Astrocyte of the spinal cord (primary cell): Measurements from ENCODE around the gene PODXL2.

ENCODE experiments used
- DNase-seq: peaks from one replicate; pipeline ENCODE4 v3.0.0; 2011; ENCODE audit warnings: low read depth, low spot score
- H3K4me3 ChIP-seq: 2 replicates; pipeline ENCODE4 v1.5.1; 2011; ENCODE audit warnings: low read depth, mild to moderate bottlenecking, low read length, moderate library complexity
- in situ Hi-C: cut with HindIII; loops from 2 replicates; pipeline ENCODE4 v1.10.0; 2017; ENCODE audit warnings: low sequenced_read_pairs
- TF ChIP-seq, protein P1 (sequence below): IDR thresholded peaks from 2 replicates; pipeline ENCODE4 v1.5.1; 2012; ENCODE audit warnings: low read depth, mild to moderate bottlenecking, low read length, inconsistent platforms

Gene PODXL2

DNA sequence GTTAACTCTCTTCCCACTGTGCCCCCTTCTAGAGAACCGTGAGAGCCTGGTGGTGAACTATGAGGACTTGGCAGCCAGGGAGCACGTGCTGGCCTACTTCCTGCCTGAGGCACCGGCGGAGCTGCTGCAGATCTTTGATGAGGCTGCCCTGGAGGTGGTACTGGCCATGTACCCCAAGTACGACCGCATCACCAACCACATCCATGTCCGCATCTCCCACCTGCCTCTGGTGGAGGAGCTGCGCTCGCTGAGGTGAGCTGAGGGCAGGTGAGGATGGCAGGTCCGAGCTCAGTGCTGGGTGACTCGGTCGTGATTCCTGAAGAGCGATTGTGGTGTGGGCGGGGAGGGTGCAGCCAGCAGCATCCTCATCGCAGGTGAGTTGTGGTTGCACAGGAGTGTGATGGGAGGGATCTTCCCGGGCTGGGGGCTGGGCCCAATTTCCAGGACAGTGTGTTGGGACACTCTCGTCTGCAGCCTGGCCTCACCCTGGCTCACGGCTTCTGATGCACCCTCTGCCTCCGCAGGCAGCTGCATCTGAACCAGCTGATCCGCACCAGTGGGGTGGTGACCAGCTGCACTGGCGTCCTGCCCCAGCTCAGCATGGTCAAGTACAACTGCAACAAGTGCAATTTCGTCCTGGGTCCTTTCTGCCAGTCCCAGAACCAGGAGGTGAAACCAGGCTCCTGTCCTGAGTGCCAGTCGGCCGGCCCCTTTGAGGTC lies 22.7 kb upstream of the PODXL2 start:
- TF ChIP-seq, protein P1, sequence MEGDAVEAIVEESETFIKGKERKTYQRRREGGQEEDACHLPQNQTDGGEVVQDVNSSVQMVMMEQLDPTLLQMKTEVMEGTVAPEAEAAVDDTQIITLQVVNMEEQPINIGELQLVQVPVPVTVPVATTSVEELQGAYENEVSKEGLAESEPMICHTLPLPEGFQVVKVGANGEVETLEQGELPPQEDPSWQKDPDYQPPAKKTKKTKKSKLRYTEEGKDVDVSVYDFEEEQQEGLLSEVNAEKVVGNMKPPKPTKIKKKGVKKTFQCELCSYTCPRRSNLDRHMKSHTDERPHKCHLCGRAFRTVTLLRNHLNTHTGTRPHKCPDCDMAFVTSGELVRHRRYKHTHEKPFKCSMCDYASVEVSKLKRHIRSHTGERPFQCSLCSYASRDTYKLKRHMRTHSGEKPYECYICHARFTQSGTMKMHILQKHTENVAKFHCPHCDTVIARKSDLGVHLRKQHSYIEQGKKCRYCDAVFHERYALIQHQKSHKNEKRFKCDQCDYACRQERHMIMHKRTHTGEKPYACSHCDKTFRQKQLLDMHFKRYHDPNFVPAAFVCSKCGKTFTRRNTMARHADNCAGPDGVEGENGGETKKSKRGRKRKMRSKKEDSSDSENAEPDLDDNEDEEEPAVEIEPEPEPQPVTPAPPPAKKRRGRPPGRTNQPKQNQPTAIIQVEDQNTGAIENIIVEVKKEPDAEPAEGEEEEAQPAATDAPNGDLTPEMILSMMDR, result no peak
- in situ Hi-C loops, result no loop called here
- no peak overlapping the region for H3K4me3 ChIP-seq
- DNase-seq, result no peak

DNA sequence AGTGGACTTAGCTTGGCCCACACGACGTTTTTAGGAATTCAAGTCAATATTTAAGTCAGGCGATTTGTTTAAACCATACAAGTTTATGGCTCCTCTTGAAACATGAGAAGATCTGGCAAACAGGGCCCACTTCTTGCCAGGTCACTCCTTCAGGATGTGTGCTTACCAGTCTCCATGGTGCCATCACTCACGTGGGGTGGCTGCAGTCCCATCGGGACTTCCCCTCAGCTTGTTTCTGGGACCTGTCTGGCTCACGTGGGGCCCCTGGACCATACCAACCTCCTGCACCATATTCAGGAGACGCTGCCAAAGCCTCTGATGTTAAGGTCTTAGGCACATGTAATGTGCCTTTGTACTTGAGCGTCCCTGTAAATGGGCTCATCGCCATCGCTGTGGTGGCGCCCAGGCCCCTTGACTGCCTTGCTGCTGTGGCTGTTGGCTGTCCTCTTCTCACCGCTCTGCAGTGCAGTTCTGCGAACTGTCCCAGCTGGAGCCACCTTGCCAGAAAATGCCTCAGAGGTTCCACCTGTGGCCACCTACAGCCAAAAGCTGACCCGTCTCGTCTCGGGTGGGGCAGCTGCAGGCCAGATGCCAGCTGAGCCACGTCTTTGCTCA lies 21.9 kb upstream of the PODXL2 start:
- TF ChIP-seq, protein P1, result no peak
- no peak for DNase-seq
- in situ Hi-C loops, result no loop called here
- H3K4me3 ChIP-seq, result no peak overlapping the region

DNA sequence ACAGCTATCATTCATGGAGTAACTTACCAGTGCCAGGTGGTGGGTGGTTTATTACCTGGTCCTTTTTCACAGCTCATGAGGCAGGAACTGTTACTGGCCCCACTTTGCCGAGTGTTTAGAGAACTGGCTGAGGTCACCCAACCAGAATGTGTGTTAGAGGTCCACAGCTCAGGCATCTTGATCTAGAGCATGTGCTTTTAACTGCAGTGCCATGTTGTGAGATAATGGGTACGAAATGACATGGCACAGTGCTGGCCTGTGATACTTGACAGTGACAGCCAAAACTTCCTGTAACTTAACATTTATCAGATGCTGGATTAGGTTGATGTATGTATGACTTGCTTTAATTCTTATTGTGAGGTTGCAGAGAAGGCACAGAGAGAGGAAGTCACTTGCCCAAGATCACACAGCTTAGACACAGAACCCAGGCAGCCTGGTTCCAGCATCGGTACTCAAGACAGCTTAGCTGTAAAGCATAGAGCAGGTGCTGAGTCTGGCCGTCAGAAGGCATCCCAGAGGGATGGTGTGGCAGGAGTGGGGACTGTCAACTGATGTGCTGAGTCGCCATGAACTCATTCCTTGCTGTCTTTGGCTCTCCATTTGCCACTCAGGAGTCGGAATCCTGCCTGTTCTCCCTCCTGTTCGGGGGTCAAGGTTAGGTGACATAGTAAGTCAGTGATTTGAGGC lies 21.2 kb upstream of the PODXL2 start:
- DNase-seq, result no peak
- TF ChIP-seq, protein P1, result no peak
- in situ Hi-C loops, result no loop called here
- no peak overlapping the region for H3K4me3 ChIP-seq

DNA sequence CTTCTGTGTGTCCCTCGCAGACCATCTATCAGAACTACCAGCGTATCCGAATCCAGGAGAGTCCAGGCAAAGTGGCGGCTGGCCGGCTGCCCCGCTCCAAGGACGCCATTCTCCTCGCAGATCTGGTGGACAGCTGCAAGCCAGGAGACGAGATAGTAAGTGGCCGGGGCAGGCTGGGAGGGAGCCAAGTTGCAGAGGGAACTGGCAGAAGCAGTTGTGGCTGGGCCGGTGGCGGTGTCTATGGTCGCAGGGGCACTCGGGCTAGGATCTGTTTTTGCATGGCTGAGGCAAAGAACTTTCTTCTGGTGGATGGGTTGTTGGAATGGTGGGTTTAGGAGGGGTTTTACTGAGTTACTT lies 20.6 kb upstream of the PODXL2 start:
- TF ChIP-seq, protein P1, result no peak
- in situ Hi-C loops, result no loop called here
- DNase-seq, result no peak
- no peak overlapping the region for H3K4me3 ChIP-seq

DNA sequence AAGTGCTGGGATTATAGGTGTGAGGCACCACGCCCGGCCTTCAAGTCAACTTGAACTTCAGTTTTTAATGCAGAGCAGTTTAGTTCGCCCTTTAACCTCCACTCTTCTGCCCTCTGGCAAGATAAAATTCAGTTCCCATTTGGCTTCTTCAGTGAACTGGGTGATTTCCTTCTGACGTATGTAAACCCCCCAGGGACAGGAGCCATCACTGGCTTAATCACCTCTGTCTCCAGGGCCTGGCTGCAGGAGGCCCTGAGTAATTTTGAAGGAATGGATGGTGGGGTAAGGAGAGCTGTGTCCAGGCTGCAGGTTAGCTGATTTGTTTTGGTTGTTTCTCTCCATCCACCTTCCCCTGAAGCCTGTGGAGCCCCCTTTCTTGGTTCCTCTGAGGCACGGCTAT lies 18.9 kb upstream of the PODXL2 start:
- no peak overlapping the region for H3K4me3 ChIP-seq
- in situ Hi-C loops, result no loop called here
- TF ChIP-seq, protein P1, result no peak
- peak; percentile 27 for DNase-seq

DNA sequence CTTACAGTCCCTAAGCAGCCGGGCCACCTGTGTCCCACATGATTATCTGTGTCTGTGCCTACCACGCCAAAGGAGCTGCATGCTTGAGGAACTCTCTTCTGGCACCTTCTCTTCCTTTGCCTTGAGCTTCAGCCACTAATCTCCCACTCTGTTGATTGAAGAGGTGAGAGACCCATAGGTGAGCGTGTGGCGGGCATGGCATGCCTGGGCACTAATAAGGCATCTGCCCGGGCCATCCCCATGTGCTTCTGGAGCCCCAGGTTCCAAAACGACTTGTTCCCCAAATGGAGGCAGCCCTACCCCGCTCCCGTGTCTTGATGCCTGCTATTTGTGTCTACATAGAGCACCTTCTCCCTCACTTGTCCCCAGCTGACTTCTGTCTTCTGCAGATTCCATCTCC lies 17.7 kb upstream of the PODXL2 start:
- in situ Hi-C loops, result no loop called here
- no peak for DNase-seq
- TF ChIP-seq, protein P1, result no peak
- no peak overlapping the region for H3K4me3 ChIP-seq
